ENCODE measurements around the gene CHEK2.
"Not testable (repeated sequence)": the region's sequence is repeated elsewhere in the genome, so short reads cannot be mapped to it uniquely, and the experiment has no call there.

Gene CHEK2

GRCh38 chr22:28766628-28767027 lies 25.0 kb upstream of the CHEK2 start:
- TF ChIP-seq CTCF (IDR thresholded peaks at IDR 0.05; ENCODE audit: low read depth, low read length, missing control alignments): no peak
- no peak overlapping the region for H3K4me3 ChIP-seq (ENCODE audit: low read depth, low read length)
- no peak for DNase-seq (ENCODE audit: low read depth)

- not testable (repeated sequence) for H3K4me3 ChIP-seq (ENCODE audit: low read depth, low read length); DNase-seq (ENCODE audit: low read depth)
These were observed 20.4 kb upstream of the CHEK2 start for GRCh38 chr22:28762000-28762399.

GRCh38 chr22:28761449-28761755 lies 19.8 kb upstream of the CHEK2 start:
- no peak for TF ChIP-seq CTCF (IDR thresholded peaks at IDR 0.05; ENCODE audit: low read depth, low read length, missing control alignments)
- no peak for DNase-seq (ENCODE audit: low read depth)
- no peak overlapping the region for H3K4me3 ChIP-seq (ENCODE audit: low read depth, low read length)

- TF ChIP-seq CTCF (IDR thresholded peaks at IDR 0.05; ENCODE audit: low read depth, low read length, missing control alignments): no peak
- no peak overlapping the region; the same call in 1 of the 2 replicates for H3K4me3 ChIP-seq (ENCODE audit: low read depth, low read length)
- DNase-seq (ENCODE audit: low read depth): no peak
These were observed 18.4 kb upstream of the CHEK2 start for GRCh38 chr22:28759861-28760560.

GRCh38 chr22:28754512-28754911 lies 12.9 kb upstream of the CHEK2 start:
- not testable (repeated sequence) for H3K4me3 ChIP-seq (ENCODE audit: low read depth, low read length)

GRCh38 chr22:28750471-28750881 lies 8.9 kb upstream of the CHEK2 start:
- no peak for DNase-seq (ENCODE audit: low read depth)
- no peak overlapping the region for H3K4me3 ChIP-seq (ENCODE audit: low read depth, low read length)
- TF ChIP-seq CTCF (IDR thresholded peaks at IDR 0.05; ENCODE audit: low read depth, low read length, missing control alignments): no peak

More at GRCh38 chr22:28754512-28754911, 12.9 kb upstream of the CHEK2 start:
- DNase-seq (ENCODE audit: low read depth): not testable (repeated sequence)

GRCh38 chr22:28743852-28744251 lies 2.2 kb upstream of the CHEK2 start:
- TF ChIP-seq CTCF (IDR thresholded peaks at IDR 0.05; ENCODE audit: low read depth, low read length, missing control alignments): no peak
- no peak overlapping the region for H3K4me3 ChIP-seq (ENCODE audit: low read depth, low read length)
- DNase-seq (ENCODE audit: low read depth): no peak

GRCh38 chr22:28742562-28742962 lies 942 bp upstream of the CHEK2 start:
- DNase-seq (ENCODE audit: low read depth): no peak
- TF ChIP-seq CTCF (IDR thresholded peaks at IDR 0.05; ENCODE audit: low read depth, low read length, missing control alignments): no peak

More at GRCh38 chr22:28742562-28742962, 942 bp upstream of the CHEK2 start:
- peak overlapping the region; percentile 94 for H3K4me3 ChIP-seq (ENCODE audit: low read depth, low read length)

Measured in GM12864 (cell line).